NCI-H2196 (cell line): ENCODE results near the gene MYCBP.
A peak's percentile ranks its signal among the peaks of the same experiment; 100 is the strongest.
"Not testable (repeated sequence)": the region's sequence is repeated elsewhere in the genome, so short reads cannot be mapped to it uniquely, and the experiment has no call there.

Source experiments
- DNase-seq: peaks from one replicate; lab custom pipeline; 2025; ENCODE audit not compliant: unreplicated experiment; lab: John Stamatoyannopoulos, UW

Gene MYCBP

GRCh38 chr1:38870996-38871395 lies 2.2 kb downstream of the MYCBP start:
- no peak for DNase-seq

GRCh38 chr1:38867208-38867607 lies 5.9 kb downstream of the MYCBP start:
- no peak for DNase-seq

GRCh38 chr1:38865112-38865715 lies 7.9 kb downstream of the MYCBP start:
- no peak for DNase-seq

- DNase-seq = no peak
Measured at GRCh38 chr1:38860454-38860795, 12.7 kb downstream of the MYCBP start.

- peak; percentile 97 for DNase-seq
Measured at GRCh38 chr1:38859561-38860453, 13.3 kb downstream of the MYCBP start, which contains the start of gene RRAGC. TSS of gene RRAGC (minus strand) at chr1:38859772. CDS start at chr1:38859646, 126 bp downstream.

GRCh38 chr1:38858833-38859560 lies 14.2 kb downstream of the MYCBP start:
- peak; percentile 11 for DNase-seq

- no peak for DNase-seq
Measured at GRCh38 chr1:38852780-38853179, 20.4 kb downstream of the MYCBP start.

GRCh38 chr1:38848071-38848470 lies 25.1 kb downstream of the MYCBP start:
- DNase-seq = no peak

- no peak for DNase-seq
Measured at GRCh38 chr1:38846210-38846609, 26.9 kb downstream of the MYCBP start.

- DNase-seq = not testable (repeated sequence)
Measured at GRCh38 chr1:38845088-38845487, 28.1 kb downstream of the MYCBP start.

GRCh38 chr1:38840281-38840680 lies 32.9 kb downstream of the MYCBP start:
- no peak for DNase-seq

GRCh38 chr1:38839363-38839762 lies 33.8 kb downstream of the MYCBP start:
- DNase-seq = no peak

- DNase-seq = not testable (repeated sequence)
Measured at GRCh38 chr1:38836316-38836715, 36.8 kb downstream of the MYCBP start.

- DNase-seq = peak; percentile 82
Measured at GRCh38 chr1:38834937-38835827, 38.0 kb downstream of the MYCBP start.

GRCh38 chr1:38834221-38834782 lies 38.8 kb downstream of the MYCBP start:
- DNase-seq = no peak

GRCh38 chr1:38833146-38833545 lies 40.0 kb downstream of the MYCBP start:
- no peak for DNase-seq

- DNase-seq = no peak
Measured at GRCh38 chr1:38832370-38832734, 40.8 kb downstream of the MYCBP start.

- no peak for DNase-seq
Measured at GRCh38 chr1:38831731-38832369, 41.3 kb downstream of the MYCBP start.

- no peak for DNase-seq
Measured at GRCh38 chr1:38829368-38829767, 43.8 kb downstream of the MYCBP start.

GRCh38 chr1:38827318-38827717 lies 45.8 kb downstream of the MYCBP start:
- no peak for DNase-seq
